GM18508 (cell line): Measurements from ENCODE around the gene LMBR1.

Experiments used
- ATAC-seq: cut with Tn5 transposase; IDR thresholded peaks from one replicate; pipeline ENCODE4 v1.9.1; 2021; ENCODE audit warnings: moderate number of reproducible peaks; ENCODE audit not compliant: insufficient read depth, unreplicated experiment

LMBR1 gene

DNA sequence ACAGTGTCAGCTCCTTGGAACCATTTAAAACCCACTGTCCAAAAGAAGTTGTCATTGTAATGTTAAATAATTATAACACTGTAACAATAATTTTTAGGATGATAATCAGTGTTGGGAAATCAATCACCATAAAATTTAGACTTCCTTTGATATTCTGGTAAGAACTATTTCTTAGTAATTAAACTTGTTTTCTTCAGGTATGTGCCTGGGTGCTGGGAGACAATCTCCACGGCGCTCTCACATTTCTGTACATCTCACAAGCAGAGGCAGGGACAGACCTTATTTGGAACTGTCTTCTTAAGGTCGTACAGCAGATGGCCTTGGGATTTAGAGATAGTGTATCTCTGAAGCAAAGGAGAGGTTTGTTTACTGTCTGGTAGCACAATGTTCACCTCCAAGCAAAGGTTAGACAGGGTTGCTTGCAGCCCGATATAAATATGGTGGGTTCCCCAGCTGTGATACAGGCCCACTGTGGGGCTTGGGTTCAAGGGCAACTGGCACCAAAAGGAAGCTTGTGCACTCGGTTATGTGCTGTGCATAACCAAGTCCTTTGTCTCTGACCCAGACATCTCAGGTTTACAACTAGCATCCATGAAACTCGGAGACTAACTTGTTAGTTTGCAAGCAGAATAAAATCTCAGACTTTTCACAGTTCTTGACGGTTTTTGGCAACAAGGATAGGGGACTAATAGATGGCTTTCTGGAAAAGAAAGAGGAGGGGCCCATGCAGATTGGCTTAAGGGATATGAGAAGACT is 126.9 kb downstream of the LMBR1 start:
- no peak for ATAC-seq

DNA sequence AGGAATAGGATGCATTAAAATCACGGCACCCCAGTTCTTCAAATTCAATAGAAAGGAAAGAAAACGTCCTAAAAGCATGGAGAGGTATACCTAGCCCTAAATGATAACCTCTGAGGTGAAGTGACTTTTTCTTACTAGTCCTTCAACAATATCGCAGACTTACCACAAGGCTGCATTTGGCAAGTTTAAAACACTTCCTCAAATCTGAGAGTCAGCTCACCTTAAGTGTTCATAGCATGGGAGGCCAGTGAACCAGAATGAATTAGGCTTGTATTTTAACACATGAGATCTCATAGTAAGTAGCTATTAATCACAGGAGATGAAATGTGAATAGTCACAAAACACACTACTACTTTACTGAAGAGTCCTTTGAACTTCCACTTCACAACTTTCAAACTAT is 128.2 kb downstream of the LMBR1 start:
- ATAC-seq: no peak

DNA sequence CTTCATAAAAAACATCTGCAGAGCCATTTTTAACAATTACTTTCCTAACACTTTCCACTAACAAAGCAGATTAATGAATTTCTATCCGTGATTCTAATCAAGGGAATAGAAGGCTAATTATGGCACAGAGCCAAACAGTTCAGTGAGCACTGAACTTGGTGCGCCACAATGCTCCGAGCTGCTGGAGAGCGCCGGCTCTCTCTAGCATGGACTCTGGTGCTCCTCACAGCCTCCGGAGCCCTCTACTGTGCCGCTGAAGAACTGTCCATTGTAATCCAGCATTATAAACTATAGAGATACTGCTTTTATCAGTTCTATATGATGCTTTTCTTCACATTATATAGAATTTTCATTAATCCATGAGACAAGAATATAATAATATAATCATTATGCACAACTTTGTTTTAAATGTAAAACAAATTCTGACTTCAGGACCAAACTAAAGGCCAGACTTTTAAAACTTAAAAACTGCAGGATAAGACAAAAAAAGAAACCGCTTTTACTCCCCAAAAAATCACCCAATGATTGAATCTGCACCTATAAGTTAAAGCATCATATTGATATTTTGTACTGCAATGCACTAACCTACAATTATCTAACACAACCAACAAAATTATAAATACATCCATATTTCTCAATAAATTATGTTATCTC is 128.8 kb downstream of the LMBR1 start:
- ATAC-seq: no peak

DNA sequence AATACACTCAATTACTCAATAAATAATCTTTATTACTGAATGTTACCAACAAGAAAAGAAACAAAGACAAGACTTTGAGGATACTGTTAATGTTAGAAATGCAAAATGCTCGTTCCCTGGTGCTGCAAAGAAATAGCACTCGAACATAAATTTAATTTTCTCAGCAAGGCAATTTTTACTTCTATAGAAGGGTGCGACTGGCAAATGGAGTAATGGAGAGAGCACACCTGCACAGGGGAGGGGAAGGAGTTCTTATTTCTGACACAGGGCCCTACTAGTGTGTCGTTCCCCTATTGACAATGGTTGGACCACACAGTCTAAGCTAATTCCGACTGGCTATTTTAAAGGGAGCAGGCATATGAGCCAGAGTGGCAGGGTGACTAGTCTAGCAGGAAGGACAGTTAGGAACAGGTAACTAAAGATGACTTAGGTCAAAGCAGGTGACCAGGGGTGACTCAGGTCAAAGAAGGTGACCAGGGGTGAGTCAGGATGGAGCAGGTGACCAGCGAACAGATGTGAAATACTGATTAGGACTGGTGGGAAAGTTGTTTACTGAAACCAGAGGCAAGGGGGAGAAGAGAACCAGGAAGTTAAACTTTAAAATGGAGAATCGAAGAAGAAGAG is 133.3 kb downstream of the LMBR1 start:
- no peak for ATAC-seq

DNA sequence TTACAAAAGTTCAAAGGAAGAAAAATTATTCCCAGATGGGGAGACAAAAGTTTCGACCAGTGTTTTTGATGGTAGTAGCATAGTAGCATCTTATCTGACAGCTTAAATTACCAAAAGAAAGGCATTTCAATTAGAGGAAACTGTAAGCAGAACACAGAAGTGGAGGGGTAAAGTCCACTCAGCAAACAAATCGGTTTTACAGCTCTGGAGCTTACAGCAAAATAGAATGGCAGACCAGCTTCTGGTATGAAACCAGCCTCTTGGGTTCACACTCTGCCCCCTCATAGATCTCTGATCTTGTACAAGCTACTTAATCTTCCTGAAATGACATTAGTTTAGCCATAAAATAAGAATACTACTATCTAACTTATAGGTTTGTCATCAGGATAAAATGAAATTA is 133.8 kb downstream of the LMBR1 start:
- ATAC-seq: no peak

DNA sequence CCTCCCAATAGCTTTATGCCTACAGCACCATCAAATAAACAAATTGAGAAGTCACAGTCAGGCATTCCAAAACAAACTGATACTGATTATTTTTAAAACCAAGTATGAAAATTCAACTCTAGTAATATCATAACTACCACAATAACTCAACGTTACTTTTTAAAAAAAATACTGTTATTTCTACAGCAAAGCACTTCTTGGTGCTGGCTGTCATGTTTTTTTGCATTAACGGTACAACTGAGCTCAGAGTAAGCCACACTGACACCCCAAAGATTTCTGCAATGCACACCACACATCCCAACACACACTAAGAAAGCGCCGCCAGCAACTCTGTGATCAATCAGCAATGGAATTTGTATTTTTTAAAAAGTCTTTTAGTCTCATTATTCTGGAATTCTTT is 138.8 kb downstream of the LMBR1 start:
- ATAC-seq: no peak

DNA sequence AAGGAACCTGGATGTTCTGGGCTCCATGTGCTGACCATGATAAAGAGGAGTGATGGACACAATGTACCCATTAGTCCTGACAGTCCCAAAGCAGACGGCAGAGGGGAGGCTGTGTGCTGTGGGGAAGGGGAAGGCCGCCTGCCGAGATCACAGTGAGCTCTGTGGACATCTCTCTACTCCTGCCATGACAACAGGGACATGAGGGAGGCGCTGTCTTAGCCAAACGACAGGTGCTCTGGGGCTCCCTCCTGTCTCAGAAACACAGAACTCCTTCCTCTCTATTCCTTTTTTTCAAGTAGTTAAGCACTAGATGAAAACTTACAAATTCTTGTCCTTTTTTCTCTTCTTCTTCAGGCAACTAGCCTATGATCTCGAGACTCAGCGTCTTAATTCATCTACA is 139.4 kb downstream of the LMBR1 start:
- ATAC-seq: no peak

DNA sequence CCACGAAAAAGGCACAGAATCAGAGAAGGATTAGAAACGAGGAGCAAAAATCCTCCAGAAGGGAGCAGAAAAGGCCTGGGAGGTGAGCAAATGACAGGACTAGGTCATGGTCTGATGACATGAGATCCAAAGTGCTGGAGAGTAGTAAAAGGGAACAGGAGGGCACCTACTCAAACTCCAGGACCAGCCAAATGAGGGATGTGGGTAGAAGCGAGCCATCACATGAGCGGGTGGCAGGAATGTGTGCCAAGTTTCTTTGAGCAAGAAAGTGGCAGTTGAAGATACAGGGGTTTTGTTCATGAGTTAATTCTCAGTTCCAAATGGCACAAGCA is 139.8 kb downstream of the LMBR1 start:
- no peak for ATAC-seq

DNA sequence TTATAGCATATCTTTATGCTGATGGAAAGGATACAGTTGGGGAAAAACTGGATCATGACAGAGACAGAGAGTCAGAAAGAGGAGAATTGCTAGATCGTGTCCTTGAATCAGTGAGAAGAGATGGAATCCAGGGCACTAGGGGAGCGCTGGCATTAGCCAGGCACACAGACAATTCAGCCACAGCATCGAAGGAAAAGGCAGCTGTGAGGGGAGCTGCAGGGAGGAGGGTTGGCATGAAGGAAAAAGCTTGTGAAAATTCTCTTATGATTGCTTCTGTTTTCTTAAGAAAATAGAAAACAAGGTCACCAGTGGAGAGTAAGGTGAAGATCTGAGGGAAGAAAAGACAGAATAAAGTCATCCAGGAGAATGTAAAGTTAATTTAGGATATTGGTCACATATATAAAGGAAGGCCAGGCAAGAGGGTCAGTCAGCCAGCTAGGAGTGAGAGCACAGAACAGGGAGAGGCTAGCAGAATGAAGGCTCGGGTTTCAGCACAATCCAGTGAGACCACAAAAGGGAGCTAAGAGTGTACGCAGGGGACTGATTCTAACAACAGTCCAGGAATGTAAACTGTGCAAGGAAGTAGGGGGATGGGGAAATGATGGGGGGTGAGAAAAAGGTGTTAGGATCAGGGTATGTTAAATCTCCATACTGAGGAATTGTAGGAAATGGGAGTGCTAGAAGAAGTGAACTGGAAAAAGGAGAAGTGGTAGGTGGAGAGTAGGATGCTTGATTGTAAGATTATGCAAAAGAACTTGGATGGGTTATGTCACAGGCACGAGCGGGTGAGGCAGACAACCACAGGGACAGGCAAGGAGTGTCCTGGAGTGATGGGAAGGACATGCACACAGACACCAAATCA is 140.4 kb downstream of the LMBR1 start:
- no peak for ATAC-seq

DNA sequence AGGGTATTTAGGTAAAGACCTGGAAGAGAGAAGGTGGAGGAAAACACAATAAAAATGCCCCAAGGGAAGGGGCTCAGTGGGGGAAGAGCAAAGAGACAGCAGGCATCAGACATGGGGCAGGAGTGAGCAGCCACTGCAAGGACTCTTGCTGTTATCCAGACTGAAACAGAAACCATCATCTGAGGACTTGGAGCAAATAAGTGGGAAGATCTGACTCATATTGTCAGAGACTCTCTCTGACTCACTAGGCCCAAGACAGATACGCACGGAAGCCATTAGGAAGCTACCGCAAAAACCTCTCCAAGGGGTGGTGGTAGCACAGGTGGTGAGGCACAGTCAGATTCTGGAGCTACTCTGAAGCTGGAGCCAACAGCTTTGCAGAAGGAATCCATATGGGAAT is 141.7 kb downstream of the LMBR1 start:
- no peak for ATAC-seq

DNA sequence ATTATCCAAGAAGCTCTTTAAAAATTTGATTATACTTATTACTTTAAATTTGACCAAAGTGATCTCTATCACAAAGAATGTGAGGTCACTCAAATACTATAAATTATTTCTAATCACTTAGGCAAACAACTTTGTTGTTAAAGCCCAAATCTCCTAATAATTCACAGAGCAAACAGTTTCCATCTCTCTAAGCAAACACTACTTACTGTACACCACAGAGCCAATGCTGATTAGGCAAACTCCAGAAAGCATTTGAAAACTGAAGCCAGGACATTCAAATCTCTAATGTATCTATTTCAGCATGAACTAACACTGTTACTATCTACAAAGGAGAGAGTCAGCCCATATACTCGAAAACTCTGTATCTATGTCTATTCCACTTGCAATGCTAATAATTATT is 145.3 kb downstream of the LMBR1 start:
- ATAC-seq: no peak

DNA sequence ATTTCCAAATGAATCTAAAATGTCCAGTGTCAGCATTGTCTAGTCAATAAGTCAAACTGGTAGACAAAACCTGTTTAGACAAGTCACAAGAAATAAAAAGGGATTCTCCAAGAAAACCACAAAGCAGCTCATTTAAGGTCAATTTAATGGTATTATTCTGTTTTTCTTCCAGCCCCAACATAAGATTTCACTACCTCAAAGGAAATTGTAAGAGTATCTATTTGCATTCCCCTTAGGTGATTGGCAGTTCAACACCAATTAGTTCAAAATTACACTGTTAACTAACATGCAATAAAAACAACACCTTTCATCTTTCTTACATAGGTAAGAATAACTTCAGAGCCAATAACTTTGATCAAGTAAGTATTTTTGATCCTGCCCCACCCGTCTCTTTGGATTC is 146.1 kb downstream of the LMBR1 start:
- no peak for ATAC-seq

DNA sequence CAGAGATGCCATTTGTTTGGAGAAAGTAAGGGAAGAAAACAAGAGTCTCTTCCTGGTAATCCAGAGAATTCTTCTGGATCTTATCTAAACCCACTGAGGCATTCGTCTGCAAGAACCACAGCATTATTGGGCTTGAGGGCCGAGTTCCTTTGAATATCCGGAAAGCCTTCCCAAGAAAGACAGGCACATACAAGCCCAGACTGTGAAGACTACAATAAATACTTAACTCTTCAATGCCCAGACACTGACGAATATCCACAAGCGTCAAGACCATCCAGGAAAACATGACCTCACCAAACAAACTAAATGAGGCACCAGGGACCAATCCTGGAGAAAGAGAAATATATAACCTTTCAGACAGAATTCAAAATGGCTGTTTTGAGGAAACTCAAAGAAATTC is 153.4 kb downstream of the LMBR1 start:
- no peak for ATAC-seq

DNA sequence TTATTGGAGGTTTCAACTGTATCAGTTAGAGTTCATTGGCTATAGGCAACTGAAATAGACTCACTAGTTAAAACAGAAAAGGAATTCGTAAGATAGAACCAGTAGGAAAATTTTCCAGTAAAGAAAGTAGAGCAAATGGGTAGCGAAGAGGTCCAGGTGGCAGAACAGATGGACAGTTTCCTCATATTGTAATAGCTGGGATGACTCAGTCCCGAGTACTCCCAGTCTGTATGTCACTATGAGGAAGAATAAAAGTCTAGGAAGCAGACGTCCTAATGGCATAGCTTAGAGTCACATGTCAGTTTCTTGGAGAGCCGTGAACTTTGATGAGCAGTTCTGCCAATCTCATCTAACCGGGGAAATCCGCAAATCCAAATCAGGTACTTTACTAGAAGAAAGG is 157.1 kb downstream of the LMBR1 start:
- ATAC-seq: no peak

DNA sequence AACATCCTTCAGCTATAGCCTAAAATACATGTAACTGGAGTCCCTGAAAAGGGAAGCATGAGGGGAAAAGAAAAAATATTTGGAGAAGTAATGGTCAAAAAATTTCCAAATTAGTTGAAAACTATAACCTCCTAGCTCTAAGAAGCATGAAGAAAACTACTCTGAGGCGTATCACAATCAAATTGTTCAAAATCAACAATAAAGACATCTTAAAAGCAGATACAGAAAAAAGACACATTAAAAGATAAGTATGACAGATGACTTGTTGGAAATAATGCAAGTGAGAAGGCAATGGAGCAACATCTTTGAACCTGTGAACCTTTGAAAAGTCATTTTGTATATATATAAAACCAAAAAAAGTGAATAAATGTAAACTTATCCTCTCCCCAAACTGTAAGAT is 159.3 kb downstream of the LMBR1 start:
- ATAC-seq: no peak

DNA sequence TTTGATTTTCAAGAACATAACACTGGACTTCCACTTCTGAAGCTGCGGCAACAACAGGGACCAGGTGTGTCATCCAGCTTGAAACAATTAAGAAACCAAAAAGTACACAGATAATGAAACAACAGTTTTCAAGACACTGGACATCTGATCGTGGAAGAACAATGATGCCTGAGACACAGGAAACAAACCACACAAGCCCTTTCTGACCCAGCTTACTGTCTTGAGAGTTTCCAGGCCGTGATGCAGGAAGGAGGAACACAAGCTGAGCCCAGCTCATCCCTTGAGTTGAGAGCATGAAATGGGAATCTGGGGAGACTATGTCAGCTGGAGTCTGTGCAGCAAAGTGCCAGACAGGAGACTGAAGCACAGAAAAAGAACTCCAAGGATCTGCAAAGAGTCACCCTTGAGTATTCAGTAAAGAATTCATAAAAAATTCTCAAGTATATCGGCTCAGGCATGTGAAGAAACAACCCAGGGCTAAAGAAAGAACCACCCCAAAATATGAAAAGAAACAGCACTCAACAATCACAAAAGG is 160.8 kb downstream of the LMBR1 start:
- no peak for ATAC-seq

DNA sequence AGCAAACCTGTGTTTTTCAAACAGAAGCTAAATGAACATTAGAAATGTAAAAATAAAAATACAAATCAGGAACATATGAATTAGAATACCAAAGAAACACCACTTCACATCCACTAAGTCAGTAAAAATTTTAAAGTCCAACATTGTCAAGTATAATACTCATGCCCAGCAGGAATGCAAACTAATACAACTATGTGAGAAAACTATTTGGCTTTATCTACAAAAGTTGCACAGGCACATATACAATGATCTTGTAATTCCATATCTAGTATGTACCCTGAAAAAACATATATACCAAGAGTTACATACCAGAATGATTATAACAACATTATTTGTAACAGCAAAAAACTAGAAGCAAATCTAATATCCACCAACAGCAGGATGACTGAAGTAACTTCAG is 161.3 kb downstream of the LMBR1 start:
- no peak for ATAC-seq

DNA sequence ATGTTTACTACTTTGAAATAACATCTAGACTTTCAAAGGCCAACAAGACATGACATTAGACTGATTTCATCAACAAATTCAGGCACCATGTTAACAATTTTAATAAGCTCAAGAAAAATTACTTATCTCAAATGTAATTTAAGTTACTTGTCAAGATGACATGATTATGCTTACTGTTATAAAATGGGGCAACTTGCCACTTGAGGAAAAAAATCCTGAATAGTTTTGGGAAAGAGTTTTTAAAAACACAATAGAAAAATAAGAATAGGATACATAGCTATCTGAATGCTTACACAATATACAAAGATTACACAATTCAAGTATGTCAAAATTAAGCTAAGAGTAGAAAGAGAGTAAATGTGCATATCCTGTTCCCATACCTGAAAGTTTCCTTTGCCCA is 167.0 kb downstream of the LMBR1 start:
- ATAC-seq: no peak

DNA sequence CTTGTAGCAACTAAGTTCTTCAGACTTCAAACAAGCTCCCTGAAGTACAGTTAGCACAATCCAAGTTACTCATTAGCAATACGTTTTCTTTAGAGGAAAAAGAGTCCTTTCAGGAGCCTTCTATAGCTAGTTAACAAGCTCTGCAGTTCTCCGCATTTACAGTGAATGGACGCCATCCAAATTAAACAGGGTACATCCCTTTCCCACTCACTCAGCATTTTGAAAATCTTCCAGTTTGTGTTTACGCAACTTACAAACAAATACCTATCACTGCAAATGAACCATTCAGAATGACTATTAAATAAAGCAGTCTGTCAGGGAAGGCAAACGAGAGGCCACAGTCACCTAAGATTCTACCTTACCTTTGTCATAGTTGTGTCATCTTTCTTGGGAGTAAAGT is 167.9 kb downstream of the LMBR1 start:
- no peak for ATAC-seq

DNA sequence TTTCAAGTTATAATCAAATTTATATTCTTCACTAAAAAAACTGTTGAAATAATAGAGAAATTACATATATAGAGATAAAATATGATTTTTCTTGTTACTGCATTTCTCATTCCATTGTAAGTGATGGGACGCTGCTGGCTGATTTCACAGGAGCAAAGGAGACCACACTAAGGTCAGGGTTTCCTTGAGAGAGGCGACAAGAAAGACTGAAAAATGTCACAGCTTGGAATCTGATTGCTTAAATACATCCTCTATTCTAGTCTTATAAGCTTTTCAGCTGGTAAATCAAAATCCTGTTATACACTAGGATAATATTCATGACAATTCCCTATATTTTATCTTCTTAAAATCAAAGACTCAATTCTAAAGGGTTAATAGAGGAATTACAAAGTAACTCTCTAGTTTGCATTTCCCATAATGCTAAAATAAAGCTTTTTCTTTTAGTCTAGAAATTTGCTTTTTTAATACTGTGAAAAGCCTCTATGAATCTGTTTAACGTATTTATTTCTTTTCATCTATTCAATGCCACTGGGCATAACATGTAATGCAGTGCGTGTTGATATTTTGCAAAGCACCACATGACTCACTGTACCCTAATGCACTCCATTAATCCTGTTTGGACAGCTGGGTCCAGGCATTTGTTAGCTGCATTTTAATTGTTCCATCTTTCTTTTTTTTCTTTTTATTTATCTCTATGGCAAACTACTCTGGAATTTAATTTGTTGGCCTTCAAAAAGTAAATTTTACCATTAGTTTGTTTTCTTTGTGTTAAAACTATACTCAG is 170.7 kb downstream of the LMBR1 start:
- ATAC-seq: no peak
